Mammary epithelial cell (primary cell): ENCODE measurements around the gene MUC4.

Experiments used
- EZH2 ChIP-seq: IDR thresholded peaks from 2 replicates; pipeline ENCODE4 v1.6.1; 2012; ENCODE audit warnings: low read length, inconsistent platforms, borderline replicate concordance
- TF ChIP-seq, protein P1 (sequence below), 2 donors: IDR thresholded peaks in 1 of 2; conservative IDR thresholded peaks in 1 of 2; 2 replicates each; pipeline ENCODE4 v1.5.1; 2011 to 2012; ENCODE audit warnings: inconsistent platforms in 2 of 2, low read length in 2 of 2, mild to moderate bottlenecking in 2 of 2, control low read depth in 1 of 2, low read depth in 1 of 2; ENCODE audit not compliant: insufficient read depth in 1 of 2; ENCODE audit errors: extremely low read depth in 1 of 2

GRCh38 chr3:195812366-195812765 is 637 bp upstream of the MUC4 start:
- TF ChIP-seq, protein P1, sequence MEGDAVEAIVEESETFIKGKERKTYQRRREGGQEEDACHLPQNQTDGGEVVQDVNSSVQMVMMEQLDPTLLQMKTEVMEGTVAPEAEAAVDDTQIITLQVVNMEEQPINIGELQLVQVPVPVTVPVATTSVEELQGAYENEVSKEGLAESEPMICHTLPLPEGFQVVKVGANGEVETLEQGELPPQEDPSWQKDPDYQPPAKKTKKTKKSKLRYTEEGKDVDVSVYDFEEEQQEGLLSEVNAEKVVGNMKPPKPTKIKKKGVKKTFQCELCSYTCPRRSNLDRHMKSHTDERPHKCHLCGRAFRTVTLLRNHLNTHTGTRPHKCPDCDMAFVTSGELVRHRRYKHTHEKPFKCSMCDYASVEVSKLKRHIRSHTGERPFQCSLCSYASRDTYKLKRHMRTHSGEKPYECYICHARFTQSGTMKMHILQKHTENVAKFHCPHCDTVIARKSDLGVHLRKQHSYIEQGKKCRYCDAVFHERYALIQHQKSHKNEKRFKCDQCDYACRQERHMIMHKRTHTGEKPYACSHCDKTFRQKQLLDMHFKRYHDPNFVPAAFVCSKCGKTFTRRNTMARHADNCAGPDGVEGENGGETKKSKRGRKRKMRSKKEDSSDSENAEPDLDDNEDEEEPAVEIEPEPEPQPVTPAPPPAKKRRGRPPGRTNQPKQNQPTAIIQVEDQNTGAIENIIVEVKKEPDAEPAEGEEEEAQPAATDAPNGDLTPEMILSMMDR (conservative IDR thresholded peaks at IDR 0.05 in 1 of 2, IDR thresholded peaks at IDR 0.05 in 1 of 2; ENCODE audit: extremely low read depth in 1 of 2, insufficient read depth in 1 of 2, low read depth in 1 of 2, low read length in 2 of 2), result no peak
- no peak for TF ChIP-seq EZH2
